CD14-positive monocyte (primary cell): ENCODE data around the gene EPB41L4A. TPM values are rescaled to one million over a fixed set of nuclear protein-coding genes. Genes with fewer than 3 reads are reported as not detected.

Source experiments
- DNase-seq, 3 donors: peaks; one replicate each; pipeline ENCODE4 v3.0.0-alpha.2; 2011 to 2022
- H2AFZ ChIP-seq: 2 replicates; pipeline ENCODE4 v1.6.0; 2012; ENCODE audit warnings: mild to moderate bottlenecking, low read depth, low read length, inconsistent platforms; ENCODE audit not compliant: insufficient read depth, poor library complexity, severe bottlenecking
- H3K27ac ChIP-seq, 2 donors: 1 replicate in 1 of 2; 2 replicates in 1 of 2; pipeline ENCODE4 v1.5.1; 2012 to 2013; ENCODE audit warnings: low read length in 2 of 2, control low read depth in 1 of 2, inconsistent platforms in 1 of 2, low read depth in 1 of 2, mild to moderate bottlenecking in 1 of 2
- H3K27me3 ChIP-seq, 2 donors: one replicate each; pipeline versions ENCODE4 v1.6.0 to v1.6.1; 2011 to 2013; ENCODE audit warnings: low read length in 2 of 2; ENCODE audit not compliant: control insufficient read depth in 2 of 2, insufficient read depth in 2 of 2
- H3K36me3 ChIP-seq, 2 donors: replicated peaks in 1 of 2; 1 replicate in 1 of 2; 2 replicates in 1 of 2; pipeline versions ENCODE4 v1.5.1 to v1.6.1; 2012 to 2013; ENCODE audit warnings: low read length in 2 of 2, control low read depth in 1 of 2, inconsistent platforms in 1 of 2, mild to moderate bottlenecking in 1 of 2; ENCODE audit not compliant: insufficient read depth in 2 of 2, control insufficient read depth in 1 of 2
- H3K4me1 ChIP-seq, 2 donors: 1 replicate in 1 of 2; 2 replicates in 1 of 2; pipeline versions ENCODE4 v1.5.1 to v1.6.1; 2012 to 2013; ENCODE audit warnings: low read length in 2 of 2, control low read depth in 1 of 2, inconsistent platforms in 1 of 2, mild to moderate bottlenecking in 1 of 2, moderate library complexity in 1 of 2; ENCODE audit not compliant: insufficient read depth in 2 of 2, control insufficient read depth in 1 of 2
- H3K4me2 ChIP-seq: replicated peaks from 2 replicates; pipeline ENCODE3; 2012; ENCODE audit warnings: low read length, moderate library complexity, mild to moderate bottlenecking; ENCODE audit not compliant: poor library complexity, severe bottlenecking; ENCODE audit errors: extremely low read depth
- H3K4me3 ChIP-seq, 3 experiments: fragments of 200-600 bp in 1 of 3; sonication (generic) in 1 of 3; replicated peaks in 1 of 3; 1 replicate in 2 of 3; 2 replicates in 1 of 3; pipeline ENCODE4 v1.5.1; 2011 to 2013; ENCODE audit warnings: low read length in 3 of 3, mild to moderate bottlenecking in 3 of 3, control low read depth in 2 of 3, low read depth in 2 of 3, inconsistent platforms in 1 of 3, moderate library complexity in 1 of 3
- H3K79me2 ChIP-seq: 2 replicates; pipeline ENCODE4 v1.6.0; 2012; ENCODE audit warnings: mild to moderate bottlenecking, control low read depth, inconsistent platforms, low read length, moderate library complexity; ENCODE audit not compliant: insufficient read depth
- H3K9ac ChIP-seq: 2 replicates; pipeline ENCODE4 v1.6.0; 2017; ENCODE audit warnings: low read length, mild to moderate bottlenecking; ENCODE audit not compliant: insufficient read depth, poor library complexity, severe bottlenecking
- H3K9me3 ChIP-seq, 2 donors: replicated peaks in 1 of 2; 1 replicate in 1 of 2; 2 replicates in 1 of 2; pipeline versions ENCODE4 v1.5.1 to v1.6.1; 2012 to 2013; ENCODE audit warnings: low read length in 2 of 2, control low read depth in 1 of 2; ENCODE audit not compliant: control insufficient read depth in 1 of 2, insufficient read depth in 1 of 2
- H4K20me1 ChIP-seq: 2 replicates; pipeline ENCODE4 v1.6.0; 2012; ENCODE audit warnings: mild to moderate bottlenecking, low read length, control low read depth, moderate library complexity; ENCODE audit not compliant: insufficient read depth
- H3K27ac Mint-ChIP-seq, 7 donors: one replicate each; pipeline ENCODE4 v1.8.0; 2020; ENCODE audit warnings: mild to moderate bottlenecking in 7 of 7, mixed read lengths in 7 of 7, moderate library complexity in 6 of 7, inconsistent platforms in 2 of 7
- H3K27me3 Mint-ChIP-seq, 3 donors: one replicate each; pipeline ENCODE4 v1.8.0; 2021 to 2022; ENCODE audit warnings: low read depth in 3 of 3, mild to moderate bottlenecking in 3 of 3, mixed read lengths in 3 of 3, moderate library complexity in 3 of 3, inconsistent platforms in 1 of 3
- H3K36me3 Mint-ChIP-seq, 2 donors: one replicate each; pipeline ENCODE4 v1.8.0; 2020; ENCODE audit warnings: mixed read lengths in 2 of 2, inconsistent platforms in 1 of 2, mild to moderate bottlenecking in 1 of 2
- H3K4me1 Mint-ChIP-seq: one replicate; pipeline ENCODE4 v1.8.0; 2020; ENCODE audit warnings: mild to moderate bottlenecking, mixed read lengths
- H3K4me3 Mint-ChIP-seq, 2 donors: one replicate each; pipeline ENCODE4 v1.8.0; 2020; ENCODE audit warnings: mild to moderate bottlenecking in 2 of 2, mixed read lengths in 2 of 2, moderate library complexity in 1 of 2
- H3K9me3 Mint-ChIP-seq, 7 donors: one replicate each; pipeline ENCODE4 v1.8.0; 2020 to 2022; ENCODE audit warnings: mixed read lengths in 7 of 7, mild to moderate bottlenecking in 6 of 7, moderate library complexity in 6 of 7, inconsistent platforms in 2 of 7
- CTCF ChIP-seq: fragments of 200-600 bp; IDR thresholded peaks from one replicate; pipeline ENCODE4 v1.8.0; 2022; ENCODE audit warnings: antibody characterized with exemption, mild to moderate bottlenecking
- WGBS: methylation state at CpG from one replicate; pipeline ENCODE4 v1.1.5; 2013; ENCODE audit warnings: missing lambda C conversion rate; ENCODE audit not compliant: insufficient coverage; 5-methylcytosine and 5-hydroxymethylcytosine counted together
- intact Hi-C, 2 donors: fragments of 100-400 bp; cut with micrococcal nuclease; formaldehyde crosslinking; loops; one replicate each; pipeline versions ENCODE4 v1.15.0 to v1.15.1; 2023
- polyA plus RNA-seq, 3 donors: library from polyadenylated mRNA; depleted of rRNA in 1 of 3; unstranded in 2 of 3; stranded (reverse) in 1 of 3; fragments of 300-500 nt in 2 of 3; fragments of >200 nt in 1 of 3; fragmentation: Illumina TruSeq in 2 of 3; gene quantifications; 1 replicate in 2 of 3; 2 replicates in 1 of 3; pipeline ENCODE4 v1.2.3, GENCODE V29; 2012 to 2021

Gene EPB41L4A
- polyA plus RNA-seq, 3 donors: 0.01 to 0.05 TPM; not detected in 1

- 67% methylated on average over 3 of the region's 3 CpGs for WGBS
- H3K27me3 Mint-ChIP-seq: no peaks in the 10 kb centered on the region
- H3K4me2 ChIP-seq: no peak overlapping the region
- peaks cover 0 to 1% (median 0%) of the 10 kb centered on the region in 7 donors for H3K9me3 Mint-ChIP-seq
- H3K79me2 ChIP-seq: no peaks in the 10 kb centered on the region
- no peaks in the 10 kb centered on the region for H4K20me1 ChIP-seq
- DNase-seq: peak; percentile 35 to 76 (median 64)
- H3K4me1 Mint-ChIP-seq: peaks cover 15% of the 10 kb centered on the region
- H3K36me3 Mint-ChIP-seq: no peaks in the 10 kb centered on the region
- H3K9ac ChIP-seq: no peak overlapping the region
- H3K27me3 ChIP-seq: no peaks in the 10 kb centered on the region
- H2AFZ ChIP-seq: no peak overlapping the region
- H3K9me3 ChIP-seq: no peaks in the 10 kb centered on the region
- no peak for TF ChIP-seq CTCF
- peak overlapping the region in 1 of 7 donors; percentile 42 for H3K27ac Mint-ChIP-seq
- H3K4me3 Mint-ChIP-seq: no peak overlapping the region
- H3K4me3 ChIP-seq: no peak overlapping the region
- peaks cover 12 to 14% of the 10 kb centered on the region in 2 donors for H3K4me1 ChIP-seq
- H3K36me3 ChIP-seq: no peaks in the 10 kb centered on the region
- no peak overlapping the region for H3K27ac ChIP-seq
- intact Hi-C loops: no loop called here
Measured at GRCh38 chr5:112142769-112143270, 276.3 kb downstream of the EPB41L4A start.

- no peak for DNase-seq
- no peaks in the 10 kb centered on the region for H3K36me3 Mint-ChIP-seq
- Histone ChIP-seq H3K27me3 (no peaks in the 10 kb centered on the region), H3K36me3 (no peaks in the 10 kb centered on the region), H4K20me1 (no peaks in the 10 kb centered on the region), H3K9me3 (no peaks in the 10 kb centered on the region), H2AFZ (no peak overlapping the region), H3K9ac (no peak overlapping the region), H3K4me1 (peaks cover 11% of the 10 kb centered on the region in 2 donors), H3K4me2 (no peak overlapping the region), H3K4me3 (no peak overlapping the region), H3K27ac (no peak overlapping the region), H3K79me2 (no peaks in the 10 kb centered on the region)
- peaks cover 0 to 4% (median 0%) of the 10 kb centered on the region in 3 donors for H3K27me3 Mint-ChIP-seq
- peaks cover 15% of the 10 kb centered on the region for H3K4me1 Mint-ChIP-seq
- H3K27ac Mint-ChIP-seq: no peak overlapping the region
- intact Hi-C loops: no loop called here
- H3K4me3 Mint-ChIP-seq: no peak overlapping the region
- no peak for TF ChIP-seq CTCF
- 94% methylated on average over 2 of the region's 3 CpGs for WGBS
- peaks cover 0 to 1% (median 0%) of the 10 kb centered on the region in 7 donors for H3K9me3 Mint-ChIP-seq
Measured at GRCh38 chr5:112141582-112141981, 277.5 kb downstream of the EPB41L4A start.
